GM06990 (cell line): ENCODE measurements around the gene MNX1.

Experiments used
- DNase-seq: peaks from one replicate; pipeline ENCODE4 v3.0.0-alpha.2; 2011; ENCODE audit not compliant: insufficient read length; ENCODE audit errors: extremely low read depth
- H3K27me3 ChIP-seq: replicated peaks from 2 replicates; pipeline ENCODE4 v1.6.0; 2011; ENCODE audit warnings: low read length; ENCODE audit not compliant: control insufficient read depth, insufficient read depth
- H3K36me3 ChIP-seq: 2 replicates; pipeline ENCODE4 v1.5.1; 2011; ENCODE audit warnings: low read length; ENCODE audit not compliant: control insufficient read depth, insufficient read depth
- H3K4me3 ChIP-seq: replicated peaks from 2 replicates; pipeline ENCODE4 v1.5.1; 2011; ENCODE audit warnings: low read depth, mild to moderate bottlenecking, control low read depth, low read length
- TF ChIP-seq, protein P1 (sequence below): IDR thresholded peaks from 2 replicates; pipeline ENCODE4 v1.5.1; 2011; ENCODE audit warnings: low read length, control low read depth, mild to moderate bottlenecking, inconsistent platforms; ENCODE audit not compliant: insufficient read depth, poor library complexity, severe bottlenecking

Gene MNX1

DNA sequence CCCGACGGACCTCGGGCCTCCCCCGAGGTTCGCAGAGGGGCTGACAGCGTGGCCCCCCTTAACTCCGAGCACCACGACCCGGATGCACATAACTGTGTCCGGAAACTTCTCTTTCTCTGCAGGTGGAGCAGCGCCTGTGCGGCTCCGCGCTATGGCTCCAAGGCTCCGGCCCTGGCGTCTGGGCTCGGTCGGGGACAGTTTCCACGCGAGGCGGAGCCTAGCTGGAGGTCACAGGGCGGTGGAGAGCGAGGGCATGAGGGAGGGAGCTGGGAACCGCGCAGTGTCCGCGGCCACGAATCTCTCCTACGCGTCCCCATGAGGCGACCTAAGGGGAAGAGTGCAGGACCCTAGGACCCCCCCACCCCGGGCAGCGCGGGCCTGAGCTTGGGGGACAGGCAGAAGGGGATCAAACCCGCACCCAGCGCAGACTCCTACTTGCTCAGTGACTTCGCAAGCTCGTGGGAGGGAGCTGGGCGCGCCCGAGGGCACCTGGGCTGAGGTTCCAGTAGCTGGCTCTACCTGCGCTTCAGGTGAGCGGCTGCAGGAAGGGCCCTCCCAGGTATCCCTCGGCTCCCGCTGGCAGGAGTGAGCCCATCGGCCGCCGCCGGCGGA, 8.6 kb upstream of the MNX1 start:
- Histone ChIP-seq H3K4me3 (peak overlapping the region; percentile 23; the same call in 1 of the 2 replicates), H3K36me3 (no peaks in the 10 kb centered on the region), H3K27me3 (peaks cover 3% of the 10 kb centered on the region)
- TF ChIP-seq, protein P1, sequence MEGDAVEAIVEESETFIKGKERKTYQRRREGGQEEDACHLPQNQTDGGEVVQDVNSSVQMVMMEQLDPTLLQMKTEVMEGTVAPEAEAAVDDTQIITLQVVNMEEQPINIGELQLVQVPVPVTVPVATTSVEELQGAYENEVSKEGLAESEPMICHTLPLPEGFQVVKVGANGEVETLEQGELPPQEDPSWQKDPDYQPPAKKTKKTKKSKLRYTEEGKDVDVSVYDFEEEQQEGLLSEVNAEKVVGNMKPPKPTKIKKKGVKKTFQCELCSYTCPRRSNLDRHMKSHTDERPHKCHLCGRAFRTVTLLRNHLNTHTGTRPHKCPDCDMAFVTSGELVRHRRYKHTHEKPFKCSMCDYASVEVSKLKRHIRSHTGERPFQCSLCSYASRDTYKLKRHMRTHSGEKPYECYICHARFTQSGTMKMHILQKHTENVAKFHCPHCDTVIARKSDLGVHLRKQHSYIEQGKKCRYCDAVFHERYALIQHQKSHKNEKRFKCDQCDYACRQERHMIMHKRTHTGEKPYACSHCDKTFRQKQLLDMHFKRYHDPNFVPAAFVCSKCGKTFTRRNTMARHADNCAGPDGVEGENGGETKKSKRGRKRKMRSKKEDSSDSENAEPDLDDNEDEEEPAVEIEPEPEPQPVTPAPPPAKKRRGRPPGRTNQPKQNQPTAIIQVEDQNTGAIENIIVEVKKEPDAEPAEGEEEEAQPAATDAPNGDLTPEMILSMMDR: no peak
- DNase-seq: no peak

DNA sequence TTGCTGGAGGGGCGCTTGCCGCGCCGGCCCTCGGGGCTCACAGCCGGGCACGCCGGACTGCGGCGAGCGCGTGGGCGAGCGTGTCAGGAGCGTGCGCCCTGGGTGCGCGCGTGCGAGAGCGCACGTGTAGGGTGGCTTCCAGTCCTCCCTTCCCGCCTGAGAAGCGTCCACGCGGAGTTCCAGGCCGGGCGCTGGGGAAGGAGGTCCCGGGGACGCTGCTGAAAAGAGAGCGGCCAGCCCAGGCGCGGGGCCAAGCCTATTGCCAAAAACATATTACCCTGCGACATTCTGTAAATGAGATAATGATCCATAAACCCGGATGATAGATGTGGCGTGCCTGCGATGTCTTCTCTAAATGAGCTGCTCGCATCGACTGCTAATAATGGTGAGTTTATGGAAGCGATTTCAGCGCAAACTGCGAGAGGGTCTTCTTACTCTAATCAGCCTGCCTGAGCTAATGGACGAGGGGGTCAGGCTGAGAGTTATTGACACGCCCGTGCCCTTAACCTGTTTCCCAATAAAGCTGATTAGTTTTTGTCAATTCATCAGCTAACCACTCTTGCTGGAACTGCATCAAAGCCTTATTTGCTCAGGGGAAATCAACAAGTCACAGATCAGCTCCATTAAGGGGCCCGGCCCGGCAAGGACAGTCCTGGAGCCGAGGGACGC, 8.0 kb upstream of the MNX1 start:
- TF ChIP-seq, protein P1: no peak
- Histone ChIP-seq H3K4me3 (no peak overlapping the region), H3K27me3 (peaks cover 3% of the 10 kb centered on the region), H3K36me3 (no peaks in the 10 kb centered on the region)
- no peak for DNase-seq

DNA sequence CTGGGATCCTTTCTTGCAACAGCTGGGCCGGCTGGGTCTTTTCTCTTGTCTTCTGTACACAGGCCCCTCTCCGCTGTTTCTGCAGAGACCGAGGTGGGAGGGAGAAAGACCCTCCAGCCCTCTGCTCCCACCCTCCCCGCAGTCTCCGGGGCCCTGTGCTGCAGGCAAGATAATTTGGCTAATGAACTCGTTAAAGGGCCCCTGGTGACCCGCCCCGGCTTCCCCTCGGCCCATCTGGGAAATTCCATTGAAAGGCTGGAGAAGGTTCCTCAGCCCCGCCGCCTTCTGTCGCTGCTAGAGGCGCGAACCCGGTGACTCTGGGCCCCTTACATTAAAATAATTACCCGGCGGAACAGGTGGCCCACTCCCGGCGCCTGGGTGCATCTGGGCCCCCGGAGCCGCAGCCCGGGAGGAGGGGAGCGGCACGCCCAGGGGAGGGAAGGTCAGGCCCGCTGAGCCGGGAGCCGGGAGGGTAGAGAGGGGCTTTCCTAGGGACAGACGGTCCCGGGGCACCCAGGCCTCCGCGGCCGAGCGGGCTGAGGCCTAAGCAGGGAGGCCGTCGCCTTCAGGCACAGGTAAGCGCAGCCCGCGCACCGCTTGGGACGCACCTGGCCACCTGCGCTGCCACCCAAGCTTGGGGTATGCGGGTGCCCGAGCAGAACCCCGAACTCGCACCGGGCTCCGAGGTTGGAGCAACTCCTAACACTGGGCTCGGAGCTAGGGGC, 7.3 kb upstream of the MNX1 start:
- TF ChIP-seq, protein P1: no peak
- Histone ChIP-seq H3K4me3 (no peak overlapping the region), H3K27me3 (peaks cover 3% of the 10 kb centered on the region), H3K36me3 (no peaks in the 10 kb centered on the region)
- DNase-seq: no peak

DNA sequence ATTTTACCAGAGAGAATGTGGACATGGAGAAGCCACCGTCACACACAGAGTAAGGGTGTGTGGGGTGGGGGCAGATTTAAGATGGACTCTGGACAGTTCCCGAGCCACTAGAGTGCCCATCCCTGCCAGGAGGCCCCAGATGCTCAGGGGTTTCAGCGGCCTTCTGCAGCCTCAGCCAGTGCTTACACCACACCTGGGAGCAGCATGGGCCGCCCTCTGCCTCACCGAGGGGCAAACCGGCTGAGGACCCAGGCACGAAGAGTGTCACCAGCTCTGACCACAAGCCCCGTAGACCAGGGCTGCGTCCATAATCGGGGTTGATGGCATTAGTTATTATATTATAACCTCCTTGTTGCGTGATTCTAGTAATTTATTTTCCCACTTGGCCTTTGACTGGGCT, 6.7 kb upstream of the MNX1 start:
- H3K27me3 ChIP-seq: no peaks in the 10 kb centered on the region; the same call in none of the 2 replicates
- no peak for DNase-seq
- no peak overlapping the region for H3K4me3 ChIP-seq
- H3K36me3 ChIP-seq: no peaks in the 10 kb centered on the region
- TF ChIP-seq, protein P1: no peak

DNA sequence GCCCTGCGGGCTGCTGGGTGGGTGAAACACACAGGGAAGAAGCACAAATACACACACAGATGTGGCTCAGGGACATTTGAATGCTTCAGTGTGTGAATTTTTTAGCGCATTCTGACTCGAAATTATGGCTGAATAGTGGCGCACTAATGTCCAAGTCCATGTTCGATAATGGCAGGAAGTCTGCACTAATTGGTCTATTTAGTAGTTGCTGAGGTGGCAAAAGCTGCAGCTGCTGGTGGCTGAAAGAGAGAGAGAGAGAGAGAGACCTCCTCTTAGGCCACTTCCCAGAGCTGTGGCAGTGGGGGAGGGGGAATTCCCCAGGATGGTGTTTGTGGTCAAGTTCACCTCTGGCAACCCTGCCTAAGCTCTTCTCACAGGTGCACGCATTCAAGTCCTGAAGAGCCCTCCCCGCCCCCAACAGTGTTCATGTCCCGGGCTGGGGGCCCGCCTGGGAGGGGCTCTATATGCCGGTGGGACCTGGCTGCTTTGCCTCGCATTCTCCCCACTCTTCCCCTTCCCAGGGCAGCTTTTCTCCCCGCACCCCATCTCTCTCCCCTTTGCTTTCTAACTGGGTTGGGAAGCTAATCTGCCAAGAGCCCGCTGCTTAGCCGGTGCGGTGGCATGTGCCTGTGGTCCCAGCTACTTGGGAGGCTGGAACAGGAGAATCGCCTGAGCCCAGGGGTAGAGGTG, 6.0 kb upstream of the MNX1 start:
- H3K27me3 ChIP-seq: no peaks in the 10 kb centered on the region; the same call in 1 of the 2 replicates
- no peaks in the 10 kb centered on the region for H3K36me3 ChIP-seq
- peak; percentile 63 for DNase-seq
- H3K4me3 ChIP-seq: peak overlapping the region; percentile 25
- TF ChIP-seq, protein P1: no peak
